K562 (cell line): ENCODE results near the gene FRMPD2.

Source experiments
- CBX3 ChIP-seq, 2 experiments: IDR thresholded peaks; 1 replicate in 1 of 2; 2 replicates in 1 of 2; pipeline ENCODE4 v1.6.1; 2012; ENCODE audit warnings: inconsistent platforms in 2 of 2, low read length in 2 of 2, borderline replicate concordance in 1 of 2, control low read depth in 1 of 2
- KAT2B ChIP-seq: IDR thresholded peaks from one replicate; pipeline ENCODE4 v1.6.1; 2012; ENCODE audit warnings: low read depth, mild to moderate bottlenecking, control low read depth, inconsistent platforms, low read length, moderate library complexity
- POLR2A ChIP-seq: fragments of 450-650 bp; conservative IDR thresholded peaks from 2 replicates; pipeline ENCODE4 v1.6.1; 2016
- ZNF695 ChIP-seq: fragments of 450-650 bp; formaldehyde crosslinking; IDR thresholded peaks from 2 replicates; pipeline ENCODE4 v1.4.0; 2020; ENCODE audit warnings: mild to moderate bottlenecking, moderate library complexity
- TF ChIP-seq, protein P1 (sequence below), 3 experiments: IDR thresholded peaks in 2 of 3; conservative IDR thresholded peaks in 1 of 3; 2 replicates each; pipeline ENCODE4 v1.5.1; 2011 to 2012; ENCODE audit warnings: low read length in 3 of 3, mild to moderate bottlenecking in 3 of 3, control low read depth in 2 of 3, improper control_type of control experiment in 1 of 3, inconsistent platforms in 1 of 3, low read depth in 1 of 3, mixed read lengths in 1 of 3, moderate library complexity in 1 of 3; ENCODE audit not compliant: insufficient read depth in 2 of 3

DNA sequence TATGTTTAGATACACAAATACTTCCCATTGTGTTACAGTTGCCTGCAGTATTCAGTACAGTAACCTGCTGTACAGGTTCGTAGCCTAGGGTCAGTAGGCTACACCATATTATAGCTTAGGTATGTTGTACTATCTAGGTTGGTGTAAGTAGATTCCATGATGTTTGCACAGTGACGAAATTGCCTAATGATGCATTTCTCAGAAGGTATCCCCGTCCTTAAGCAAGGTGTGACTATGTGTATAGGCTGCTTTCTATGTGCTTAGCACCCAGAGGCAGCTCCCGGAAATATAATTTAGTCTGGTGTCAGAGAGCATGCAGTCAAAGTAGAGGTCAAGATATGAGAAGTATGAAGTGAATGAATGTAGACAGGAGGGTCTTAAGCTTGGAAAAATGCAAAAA, 41.7 kb upstream of the FRMPD2 start:
- TF ChIP-seq POLR2A (no peak), KAT2B (no peak), CBX3 (IDR thresholded peaks at IDR 0.05; ENCODE audit: borderline replicate concordance in 1 of 2, low read length in 2 of 2) (no peak), ZNF695 (CRISPR knock-in tag) (no peak)
- TF ChIP-seq, protein P1, sequence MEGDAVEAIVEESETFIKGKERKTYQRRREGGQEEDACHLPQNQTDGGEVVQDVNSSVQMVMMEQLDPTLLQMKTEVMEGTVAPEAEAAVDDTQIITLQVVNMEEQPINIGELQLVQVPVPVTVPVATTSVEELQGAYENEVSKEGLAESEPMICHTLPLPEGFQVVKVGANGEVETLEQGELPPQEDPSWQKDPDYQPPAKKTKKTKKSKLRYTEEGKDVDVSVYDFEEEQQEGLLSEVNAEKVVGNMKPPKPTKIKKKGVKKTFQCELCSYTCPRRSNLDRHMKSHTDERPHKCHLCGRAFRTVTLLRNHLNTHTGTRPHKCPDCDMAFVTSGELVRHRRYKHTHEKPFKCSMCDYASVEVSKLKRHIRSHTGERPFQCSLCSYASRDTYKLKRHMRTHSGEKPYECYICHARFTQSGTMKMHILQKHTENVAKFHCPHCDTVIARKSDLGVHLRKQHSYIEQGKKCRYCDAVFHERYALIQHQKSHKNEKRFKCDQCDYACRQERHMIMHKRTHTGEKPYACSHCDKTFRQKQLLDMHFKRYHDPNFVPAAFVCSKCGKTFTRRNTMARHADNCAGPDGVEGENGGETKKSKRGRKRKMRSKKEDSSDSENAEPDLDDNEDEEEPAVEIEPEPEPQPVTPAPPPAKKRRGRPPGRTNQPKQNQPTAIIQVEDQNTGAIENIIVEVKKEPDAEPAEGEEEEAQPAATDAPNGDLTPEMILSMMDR (IDR thresholded peaks at IDR 0.05 in 2 of 3, conservative IDR thresholded peaks at IDR 0.05 in 1 of 3; ENCODE audit: insufficient read depth in 2 of 3, low read depth in 1 of 3, low read length in 3 of 3): no peak
